ENCODE measurements around the gene MRPL9. TPM values are rescaled to one million over a fixed set of nuclear protein-coding genes. Genes with fewer than 3 reads are reported as not detected.

The MRPL9 gene
- total RNA-seq, 6 experiments from 2014 or later, result 21.3 to 35.7 (median 28.4) TPM

DNA sequence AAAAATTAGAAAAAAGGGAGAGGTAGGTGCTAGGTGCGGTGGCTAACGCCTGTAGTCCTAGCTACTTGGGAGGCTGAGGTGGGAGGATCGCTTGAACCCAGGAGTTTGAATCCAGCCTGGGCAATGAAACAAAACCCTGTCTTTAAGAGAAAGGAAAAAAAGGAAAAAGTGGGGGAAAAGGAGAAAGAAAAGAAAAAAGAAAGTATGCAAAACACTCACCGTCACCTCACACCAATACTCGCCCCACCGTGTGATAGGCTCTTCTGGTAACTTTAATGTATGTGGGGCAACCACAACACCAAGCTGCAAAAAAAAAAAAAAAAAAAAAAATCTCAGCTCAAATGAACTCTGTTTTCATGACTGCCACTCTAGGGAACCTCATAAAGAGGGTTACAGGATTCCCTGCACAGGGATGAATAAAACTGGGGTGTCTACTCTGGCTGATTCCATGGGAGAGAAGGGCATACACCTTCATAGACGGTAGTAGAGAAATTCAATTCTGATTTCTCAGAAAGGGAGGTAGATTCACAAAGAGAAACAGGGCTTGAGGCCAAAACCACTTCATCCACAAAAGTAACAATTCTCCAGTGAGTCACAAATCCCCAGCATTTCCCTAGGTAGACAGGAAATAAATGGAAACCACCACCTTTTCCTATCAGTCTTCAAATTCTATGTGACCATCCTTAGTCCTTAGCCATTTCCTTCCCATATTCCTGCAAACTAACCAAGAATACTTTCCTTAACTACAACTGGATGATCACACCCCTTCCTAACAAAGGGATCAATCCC lies 2.5 kb downstream of the MRPL9 start:
- TF ChIP-seq POLR2A (IDR thresholded peaks at IDR 0.05), result no peak
- TF ChIP-seq CTCF (IDR thresholded peaks at IDR 0.05), result no peak
- H3K27me3 ChIP-seq, result no peaks in the 10 kb centered on the region
- intact Hi-C loops (cut with DNase I), result no loop called here
- H3K9me3 ChIP-seq, result no peaks in the 10 kb centered on the region
- peaks cover 0 to 26% (median 6%) of the 10 kb centered on the region in 4 donors for H3K36me3 ChIP-seq
- H3K4me3 ChIP-seq, result no peak overlapping the region
- H3K27ac ChIP-seq, result no peak overlapping the region
- DNase-seq (no peak), ATAC-seq (no peak)
- WGBS (ENCODE audit: insufficient coverage, low coverage, low lambda C conversion rate, missing lambda C conversion rate), result 93% methylated on average over 6 of the region's 7 CpGs
- H3K4me1 ChIP-seq, result peaks cover 0 to 17% (median 4%) of the 10 kb centered on the region in 4 donors

DNA sequence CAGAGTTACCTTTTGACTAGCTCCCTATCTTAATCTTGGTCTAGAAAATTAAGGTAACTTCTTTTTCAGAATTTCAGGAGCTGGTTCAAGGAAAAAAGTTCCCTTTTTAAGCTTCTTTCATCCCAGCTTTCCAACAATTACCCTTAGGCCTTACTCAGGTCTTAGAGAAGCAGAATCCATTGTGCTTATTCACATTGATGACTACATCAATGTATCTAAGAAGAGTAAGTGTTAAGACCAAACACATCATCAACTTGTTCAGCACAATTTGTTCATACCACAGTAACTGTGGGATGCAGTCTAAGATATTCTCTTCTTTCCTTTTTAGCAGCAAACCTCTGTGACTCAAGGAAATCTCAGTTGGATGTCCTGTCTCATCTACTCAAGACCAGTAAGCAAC lies 4.1 kb downstream of the MRPL9 start:
- ATAC-seq (no peak), DNase-seq (no peak)
- Histone ChIP-seq H3K4me1 (peaks cover 0 to 11% (median 2%) of the 10 kb centered on the region in 4 donors), H3K27ac (no peak overlapping the region), H3K36me3 (peaks cover 0 to 26% (median 6%) of the 10 kb centered on the region in 4 donors), H3K27me3 (no peaks in the 10 kb centered on the region), H3K4me3 (no peak overlapping the region), H3K9me3 (no peaks in the 10 kb centered on the region)
- no peak for TF ChIP-seq POLR2A (IDR thresholded peaks at IDR 0.05)
- TF ChIP-seq CTCF (IDR thresholded peaks at IDR 0.05), result no peak
- intact Hi-C loops (cut with DNase I), result no loop called here

DNA sequence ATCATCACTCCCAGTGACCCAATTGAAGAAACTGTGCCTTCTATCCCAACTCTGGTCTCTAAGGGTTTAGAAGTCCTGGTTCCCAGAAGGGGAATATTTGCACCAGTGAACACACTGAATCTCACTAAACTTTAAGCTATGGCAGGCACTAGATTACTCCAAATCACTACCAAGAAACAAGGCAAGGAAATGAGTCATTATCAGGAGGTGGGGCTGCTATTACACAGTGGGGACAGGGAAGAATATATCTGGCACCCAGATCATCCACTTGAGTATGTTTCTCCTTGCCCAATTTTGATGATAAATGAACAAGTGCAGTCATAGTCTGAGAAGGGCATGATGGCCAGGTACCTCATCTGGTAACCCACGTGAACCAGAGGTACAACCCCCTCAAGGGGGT lies 7.0 kb downstream of the MRPL9 start:
- TF ChIP-seq POLR2A (IDR thresholded peaks at IDR 0.05), result no peak
- TF ChIP-seq CTCF (IDR thresholded peaks at IDR 0.05), result no peak
- no peak overlapping the region for H3K4me3 ChIP-seq
- H3K27me3 ChIP-seq, result no peaks in the 10 kb centered on the region
- peaks cover 0 to 18% (median 6%) of the 10 kb centered on the region in 4 donors for H3K36me3 ChIP-seq
- H3K4me1 ChIP-seq, result no peaks in the 10 kb centered on the region
- intact Hi-C loops (cut with DNase I), result no loop called here
- no peak overlapping the region for H3K27ac ChIP-seq
- no peak for ATAC-seq
- DNase-seq, result no peak
- WGBS (ENCODE audit: insufficient coverage, low coverage, low lambda C conversion rate, missing lambda C conversion rate), result 78% methylated on average over 1 of the region's 1 CpG
- no peaks in the 10 kb centered on the region for H3K9me3 ChIP-seq

- H3K36me3 ChIP-seq, result no peaks in the 10 kb centered on the region
- 85% methylated on average over 4 of the region's 4 CpGs for WGBS (ENCODE audit: insufficient coverage, low coverage, low lambda C conversion rate, missing lambda C conversion rate)
- intact Hi-C loops (cut with DNase I), result no loop called here
- no peaks in the 10 kb centered on the region for H3K27me3 ChIP-seq
- ATAC-seq (no peak), DNase-seq (no peak)
- no peak overlapping the region for H3K4me3 ChIP-seq
- TF ChIP-seq POLR2A (IDR thresholded peaks at IDR 0.05) (no peak), CTCF (IDR thresholded peaks at IDR 0.05) (no peak)
- peaks cover 0 to 23% (median 8%) of the 10 kb centered on the region in 4 donors for H3K4me1 ChIP-seq
- H3K27ac ChIP-seq, result no peak overlapping the region
- no peaks in the 10 kb centered on the region for H3K9me3 ChIP-seq
Observed at GRCh38 chr1:151741516-151741915, 21.8 kb downstream of the MRPL9 start.
